ENCODE measurements around the gene EFCAB13.

The EFCAB13 gene

GRCh38 chr17:47295037-47295873, 28.5 kb upstream of the EFCAB13 start:
- no peak for DNase-seq

GRCh38 chr17:47295874-47296255, 27.9 kb upstream of the EFCAB13 start:
- no peak for DNase-seq

GRCh38 chr17:47297661-47298400, 25.9 kb upstream of the EFCAB13 start:
- DNase-seq: no peak

GRCh38 chr17:47298712-47299111, 25.0 kb upstream of the EFCAB13 start:
- DNase-seq: no peak

GRCh38 chr17:47299239-47299910, 24.4 kb upstream of the EFCAB13 start:
- DNase-seq: no peak

- no peak for DNase-seq
These were observed 23.0 kb upstream of the EFCAB13 start for GRCh38 chr17:47300718-47301117.

- DNase-seq: no peak
These were observed 22.6 kb upstream of the EFCAB13 start for GRCh38 chr17:47301161-47301560.

GRCh38 chr17:47301831-47302230, 21.9 kb upstream of the EFCAB13 start:
- DNase-seq: peak; percentile 5

GRCh38 chr17:47304186-47304585, 19.6 kb upstream of the EFCAB13 start:
- no peak for DNase-seq

GRCh38 chr17:47305302-47305923, 18.3 kb upstream of the EFCAB13 start:
- DNase-seq: no peak

GRCh38 chr17:47310186-47310733, 13.5 kb upstream of the EFCAB13 start:
- DNase-seq: no peak

- no peak for DNase-seq
These were observed 12.3 kb upstream of the EFCAB13 start for GRCh38 chr17:47311420-47311819.

- no peak for DNase-seq
These were observed 8.1 kb upstream of the EFCAB13 start for GRCh38 chr17:47315451-47316266.

GRCh38 chr17:47316311-47316710, 7.4 kb upstream of the EFCAB13 start:
- no peak for DNase-seq

- DNase-seq: no peak
These were observed 6.6 kb upstream of the EFCAB13 start for GRCh38 chr17:47317119-47317518.

GRCh38 chr17:47318197-47318918, 5.4 kb upstream of the EFCAB13 start:
- no peak for DNase-seq

GRCh38 chr17:47320879-47321502, 2.8 kb upstream of the EFCAB13 start:
- DNase-seq: no peak

- DNase-seq: no peak
These were observed 667 bp downstream of the EFCAB13 start for GRCh38 chr17:47324224-47325020.

GRCh38 chr17:47325176-47325575, 1.4 kb downstream of the EFCAB13 start:
- DNase-seq: no peak

- DNase-seq: no peak
These were observed 6.8 kb downstream of the EFCAB13 start for GRCh38 chr17:47330548-47330947.

All from activated CD8-positive, alpha-beta memory T cell treated with anti-CD3 and anti-CD28 coated beads for 24 hours (primary cell).